Epidermal melanocyte (primary cell): ENCODE results near the gene LCOR.
"Not testable (repeated sequence)": the region's sequence is repeated elsewhere in the genome, so short reads cannot be mapped to it uniquely, and the experiment has no call there.

ENCODE experiments used
- DNase-seq: peaks from one replicate; pipeline ENCODE4 v3.0.0; 2011; ENCODE audit warnings: low spot score; ENCODE audit not compliant: insufficient read length

Gene LCOR

DNA sequence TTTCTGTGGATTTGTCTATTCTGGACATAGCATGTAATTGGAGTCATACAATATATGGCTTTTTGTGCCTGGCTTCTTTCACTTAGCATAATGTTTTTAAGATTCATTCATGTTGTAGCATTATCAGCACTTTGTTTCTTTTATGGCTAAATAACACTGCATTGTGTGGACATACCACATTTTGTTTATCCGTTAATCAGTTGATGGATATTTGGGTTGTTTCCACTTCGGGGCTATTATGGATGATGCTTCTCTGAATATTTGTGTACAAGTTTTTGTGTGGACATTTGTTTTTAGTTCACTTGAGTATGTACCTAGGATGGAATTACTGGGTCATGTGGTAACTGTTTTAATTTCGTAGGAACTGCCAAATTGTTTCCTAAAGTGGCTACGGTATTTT lies 6.4 kb downstream of the LCOR start:
- DNase-seq = no peak

DNA sequence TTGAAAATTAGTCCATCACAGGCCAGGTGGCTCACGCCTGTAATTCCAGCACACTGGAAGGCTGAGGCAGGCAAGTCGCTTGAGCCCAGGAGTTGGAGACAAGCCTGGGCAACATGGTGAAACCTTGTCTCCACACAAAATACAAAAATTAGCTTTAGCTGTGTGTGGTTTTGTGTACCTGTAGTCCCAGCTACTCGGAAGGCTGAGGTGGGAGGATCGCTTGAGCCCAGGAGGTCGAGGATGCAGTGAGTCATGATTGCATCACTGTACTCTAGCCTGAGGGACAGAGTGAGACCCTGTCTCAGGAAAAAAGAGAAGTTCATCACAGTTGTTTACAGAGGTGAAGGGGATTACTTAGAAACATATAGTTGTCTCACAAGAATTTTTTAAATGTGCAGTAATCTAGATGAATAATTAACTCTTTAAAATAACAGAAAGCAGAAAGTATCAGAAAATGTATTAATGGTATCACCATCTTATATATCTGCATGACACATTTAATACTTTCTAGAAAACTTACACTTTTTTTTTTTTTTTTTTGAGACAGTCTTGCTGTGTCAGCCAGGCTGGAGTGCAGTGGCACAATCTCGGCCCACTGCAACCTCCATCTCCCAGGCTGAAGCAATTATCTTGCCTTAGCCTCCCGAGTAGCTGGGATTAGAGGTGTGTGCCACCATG lies 8.9 kb downstream of the LCOR start:
- DNase-seq = no peak

DNA sequence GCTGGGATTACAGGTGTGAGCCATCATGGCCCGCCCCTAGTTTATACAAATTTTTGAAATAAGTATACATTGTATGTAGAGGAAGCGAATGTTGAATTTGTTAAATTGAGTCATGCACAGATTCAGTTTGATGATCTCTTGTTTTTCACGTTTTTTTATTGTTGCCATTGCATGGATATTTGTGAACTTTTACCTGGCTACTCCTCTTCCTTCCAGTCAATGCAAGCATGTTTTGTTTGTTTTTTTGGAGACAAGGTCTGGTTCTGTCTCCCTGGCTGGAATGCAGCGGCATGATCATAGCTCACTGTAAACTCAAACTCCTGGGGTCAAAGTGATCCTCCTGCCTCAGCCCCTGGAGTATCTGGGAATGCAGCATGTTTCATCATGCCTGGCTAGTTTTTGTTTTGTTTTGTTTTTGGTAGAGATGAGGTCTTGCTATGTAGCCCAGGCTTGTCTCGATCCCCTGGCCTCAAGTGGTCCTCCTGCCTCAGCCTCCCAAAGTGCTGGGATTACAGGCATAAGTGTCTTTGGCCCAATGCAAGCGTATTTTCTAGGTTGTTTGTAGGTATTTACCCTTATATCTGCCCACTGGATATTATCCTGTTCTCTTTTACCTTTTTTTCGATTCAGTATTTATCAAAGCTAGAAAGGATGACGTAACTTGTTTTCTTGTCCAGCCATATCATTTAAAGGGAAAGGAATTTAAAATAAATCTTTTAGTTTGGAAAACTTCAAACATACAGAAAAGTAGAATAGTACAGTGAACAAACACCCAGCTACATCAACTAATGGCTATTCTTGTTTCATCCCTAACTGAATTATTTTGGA lies 11.0 kb downstream of the LCOR start:
- DNase-seq = no peak

DNA sequence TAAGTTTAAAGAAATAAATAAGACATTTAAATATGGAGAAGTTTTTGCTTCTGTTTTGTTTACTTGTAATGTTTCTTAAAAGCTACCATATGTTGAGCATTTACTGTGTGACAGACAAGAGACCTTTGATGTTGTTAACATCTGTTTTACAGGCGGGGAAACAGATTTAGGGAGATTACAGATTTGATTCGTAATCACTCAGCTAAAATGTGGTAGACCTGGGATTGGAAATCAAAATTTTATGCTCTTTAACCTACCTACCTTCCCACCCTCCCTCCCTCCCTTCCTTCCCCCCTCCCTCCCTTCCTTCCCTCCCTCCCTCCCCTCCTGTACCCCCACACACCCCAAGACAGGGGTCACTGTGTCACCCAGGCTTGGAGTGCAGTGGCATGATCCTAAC lies 11.7 kb downstream of the LCOR start:
- no peak for DNase-seq

DNA sequence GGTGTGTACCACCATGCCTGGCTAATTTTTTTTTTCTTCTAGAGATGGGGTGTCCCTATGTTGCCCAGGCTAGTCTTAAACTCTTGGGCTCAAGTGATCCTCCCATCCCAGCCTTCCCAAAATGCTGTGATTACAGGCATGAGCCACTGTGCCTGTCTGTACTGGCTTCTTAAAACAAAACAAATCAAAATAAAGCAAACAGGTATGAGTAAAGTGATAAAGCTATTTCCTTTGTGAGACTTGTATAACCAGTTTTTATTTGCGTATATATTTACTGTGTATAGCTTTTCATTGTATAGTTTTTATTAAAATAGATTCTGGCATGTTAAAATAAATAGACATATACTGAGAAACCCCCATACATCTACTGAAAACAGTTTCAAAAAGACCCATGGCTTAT lies 14.3 kb downstream of the LCOR start:
- DNase-seq = no peak

DNA sequence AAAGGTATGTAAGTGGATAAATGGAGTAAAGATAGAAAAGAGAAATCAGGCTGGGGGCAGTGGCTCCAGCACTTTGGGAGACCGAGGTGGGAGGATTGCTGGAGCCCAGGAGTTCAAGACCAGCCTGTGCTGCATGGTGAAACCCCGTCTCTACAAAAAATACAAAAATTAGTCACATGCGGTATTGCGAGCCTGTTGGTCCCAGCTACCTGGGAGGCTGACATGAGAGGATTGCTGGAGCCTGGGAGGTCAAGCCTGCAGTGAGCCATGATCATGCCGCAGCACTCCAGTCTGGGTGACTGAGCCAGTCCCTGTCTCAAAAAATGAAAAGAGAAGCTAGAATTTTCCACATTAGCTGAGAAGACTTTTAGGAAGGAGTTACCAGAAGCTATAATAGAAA lies 14.8 kb downstream of the LCOR start:
- no peak for DNase-seq

DNA sequence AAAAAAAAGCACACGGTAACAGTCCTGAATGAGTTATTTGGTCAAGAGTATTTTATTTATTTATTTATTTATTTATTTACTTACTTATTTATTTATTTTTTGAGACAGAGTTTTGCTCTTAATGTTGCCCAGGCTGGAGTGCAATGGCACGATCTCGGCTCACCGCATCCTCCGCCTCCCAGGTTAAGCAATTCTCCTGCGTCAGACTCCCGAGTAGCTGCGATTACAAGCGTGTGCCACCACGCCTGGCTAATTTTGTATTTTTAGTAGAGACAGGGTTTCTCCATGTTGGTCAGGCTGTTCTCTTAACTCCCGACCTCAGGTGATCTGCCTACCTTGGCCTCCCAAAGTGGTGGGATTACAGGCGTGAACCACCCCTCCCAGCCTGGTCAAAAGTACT lies 15.3 kb downstream of the LCOR start:
- not testable (repeated sequence) for DNase-seq

DNA sequence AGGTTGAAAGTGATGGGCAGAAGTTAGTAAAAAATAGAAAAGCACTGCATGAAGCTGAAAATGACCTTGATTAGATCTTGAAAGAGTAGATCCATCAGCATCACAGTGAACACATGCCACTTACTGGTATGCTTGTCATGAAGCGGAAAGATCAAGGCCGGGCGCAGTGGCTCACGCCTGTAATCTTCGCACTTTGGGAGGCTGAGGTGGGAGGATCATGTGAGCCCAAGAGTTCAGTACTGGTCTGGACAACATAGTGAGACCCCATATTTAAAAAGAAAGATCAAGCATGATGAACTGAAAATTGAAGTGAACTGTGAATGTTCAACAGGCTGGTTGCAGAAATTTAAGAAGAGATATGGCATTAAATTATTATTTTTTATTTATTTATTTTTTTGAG lies 18.0 kb downstream of the LCOR start:
- no peak for DNase-seq

DNA sequence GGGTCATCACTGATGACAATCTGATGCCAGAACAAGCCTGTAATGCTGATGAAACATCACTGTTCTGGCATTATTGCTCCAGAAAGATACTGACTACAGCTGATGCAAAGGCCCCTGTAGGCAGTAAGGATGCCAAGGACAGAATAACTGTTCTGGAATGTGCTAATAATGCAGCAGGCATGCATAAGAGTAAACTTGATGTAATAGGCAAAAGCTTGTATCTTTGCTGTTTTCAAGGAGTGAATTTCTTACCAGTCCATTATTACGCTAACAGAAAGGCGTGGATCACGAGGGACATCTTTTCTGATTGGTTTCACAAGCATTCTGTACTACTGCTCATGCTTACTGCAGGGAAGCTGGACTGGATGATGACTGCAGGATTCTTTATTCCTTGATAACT lies 18.7 kb downstream of the LCOR start:
- peak; percentile 54 for DNase-seq

DNA sequence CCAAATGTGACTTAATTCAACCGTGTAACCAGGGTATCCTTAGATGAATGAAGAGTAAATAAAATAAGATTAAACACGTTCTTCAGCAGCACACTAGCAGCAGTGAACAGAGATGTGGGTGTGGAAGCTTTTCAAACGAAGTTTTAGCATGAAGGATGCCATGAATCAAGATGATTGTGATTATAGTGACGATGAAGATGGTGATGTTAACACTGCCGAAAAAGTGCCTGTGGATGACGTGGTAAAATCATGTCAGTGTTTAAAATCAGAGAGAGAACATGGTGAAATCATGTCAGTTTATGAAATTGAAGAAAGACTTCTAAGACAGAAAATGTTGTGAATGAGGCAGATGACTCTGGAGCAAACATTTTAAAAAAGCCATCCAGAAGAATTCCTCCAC lies 19.2 kb downstream of the LCOR start:
- no peak for DNase-seq

DNA sequence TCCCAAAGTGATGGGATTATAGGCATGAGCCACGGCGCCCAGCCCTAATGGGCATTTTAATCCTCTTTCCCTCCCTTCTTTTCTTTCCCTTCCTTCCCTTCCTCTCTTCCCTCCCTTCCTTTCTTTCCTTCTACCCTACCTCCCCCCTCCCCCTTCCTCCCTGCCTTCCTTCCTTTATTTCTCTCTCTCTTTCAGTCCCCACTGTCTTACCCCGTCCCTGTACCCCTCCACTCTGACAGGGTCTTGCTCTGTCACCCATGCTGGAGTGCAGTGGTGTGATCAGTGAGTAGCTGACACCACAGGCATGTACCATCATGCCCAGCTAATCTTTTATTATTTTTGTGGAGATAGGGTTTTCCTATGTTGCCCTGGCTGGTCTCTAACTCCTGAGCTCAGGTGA lies 24.2 kb downstream of the LCOR start:
- no peak for DNase-seq

DNA sequence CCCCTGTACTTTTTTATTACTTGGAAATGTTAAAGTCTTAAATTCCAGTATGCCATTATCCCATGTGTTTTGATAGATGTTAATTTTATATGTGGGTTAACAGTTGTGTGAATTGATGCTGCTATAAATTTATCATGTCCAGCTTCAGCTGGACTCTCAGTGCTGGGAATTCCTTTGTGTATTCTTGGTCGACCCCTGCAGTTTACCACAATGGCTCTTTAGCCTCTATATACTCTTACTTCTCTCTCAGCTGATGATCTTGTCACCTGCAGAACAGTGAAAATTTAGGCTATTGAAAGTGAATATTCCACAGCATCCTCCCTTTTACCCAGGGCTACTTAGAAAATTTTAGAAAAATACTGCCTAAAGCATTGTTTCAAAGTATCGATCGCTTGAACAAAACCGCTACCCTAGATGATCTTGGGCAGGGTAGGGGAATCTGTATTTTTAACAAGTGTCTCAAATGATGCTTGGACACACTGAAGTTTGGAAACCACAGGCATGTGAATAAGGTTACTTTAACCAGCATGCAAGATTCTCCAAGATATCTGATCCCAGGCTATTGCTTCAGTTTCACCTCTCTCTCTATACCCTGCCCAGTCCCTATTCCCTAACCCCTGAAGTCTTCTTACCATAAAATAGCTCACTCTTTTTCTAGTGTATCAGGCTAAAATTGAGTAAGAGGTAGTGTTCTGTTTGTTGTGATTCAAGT lies 25.4 kb downstream of the LCOR start:
- no peak for DNase-seq

DNA sequence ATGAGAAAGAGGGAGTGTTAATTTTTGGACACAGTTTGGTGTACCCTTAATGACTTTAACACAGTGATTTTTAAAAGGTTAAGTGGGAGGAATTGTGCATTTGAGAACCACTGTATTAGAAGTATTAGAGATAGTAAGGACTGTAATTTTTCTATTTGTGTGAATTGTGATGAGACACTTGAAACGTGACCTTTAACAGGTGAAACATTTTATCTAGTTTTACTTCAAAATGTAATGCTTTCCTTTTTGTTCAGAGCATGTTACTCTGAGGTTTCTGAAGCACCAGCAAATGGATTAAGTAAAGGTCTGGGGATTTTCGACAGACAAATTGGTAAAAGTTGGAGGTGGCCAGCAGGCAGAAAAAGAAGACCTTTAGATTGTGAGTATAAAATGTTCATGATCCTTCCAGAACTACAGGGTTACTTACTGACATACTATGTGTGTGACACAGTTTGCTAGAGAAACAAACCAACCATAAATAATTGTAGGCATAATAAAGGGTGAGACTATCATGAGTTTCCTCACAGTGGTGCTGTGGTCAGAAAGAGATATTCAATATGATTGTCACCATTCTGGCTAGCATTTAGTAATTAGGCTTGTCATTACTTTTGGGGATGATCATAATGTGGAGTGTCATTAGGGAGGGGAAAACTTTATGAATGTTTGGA lies 26.1 kb downstream of the LCOR start:
- DNase-seq = no peak

DNA sequence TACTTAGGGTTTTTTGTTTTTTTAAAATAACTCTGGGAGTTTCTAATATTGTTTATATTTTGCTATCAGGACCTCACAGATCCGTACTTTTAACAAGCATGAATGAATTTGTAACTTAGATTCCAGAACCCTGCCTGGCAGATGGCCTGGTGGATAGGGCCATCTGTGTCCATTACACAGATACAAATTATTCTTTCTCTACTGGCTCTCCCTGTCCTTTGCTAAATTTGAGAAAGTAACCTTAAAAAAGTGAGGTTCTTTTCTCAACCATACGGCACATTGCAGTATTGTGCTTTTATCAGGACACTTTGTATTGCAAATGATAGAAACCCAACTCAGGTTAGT lies 26.6 kb downstream of the LCOR start:
- no peak for DNase-seq

DNA sequence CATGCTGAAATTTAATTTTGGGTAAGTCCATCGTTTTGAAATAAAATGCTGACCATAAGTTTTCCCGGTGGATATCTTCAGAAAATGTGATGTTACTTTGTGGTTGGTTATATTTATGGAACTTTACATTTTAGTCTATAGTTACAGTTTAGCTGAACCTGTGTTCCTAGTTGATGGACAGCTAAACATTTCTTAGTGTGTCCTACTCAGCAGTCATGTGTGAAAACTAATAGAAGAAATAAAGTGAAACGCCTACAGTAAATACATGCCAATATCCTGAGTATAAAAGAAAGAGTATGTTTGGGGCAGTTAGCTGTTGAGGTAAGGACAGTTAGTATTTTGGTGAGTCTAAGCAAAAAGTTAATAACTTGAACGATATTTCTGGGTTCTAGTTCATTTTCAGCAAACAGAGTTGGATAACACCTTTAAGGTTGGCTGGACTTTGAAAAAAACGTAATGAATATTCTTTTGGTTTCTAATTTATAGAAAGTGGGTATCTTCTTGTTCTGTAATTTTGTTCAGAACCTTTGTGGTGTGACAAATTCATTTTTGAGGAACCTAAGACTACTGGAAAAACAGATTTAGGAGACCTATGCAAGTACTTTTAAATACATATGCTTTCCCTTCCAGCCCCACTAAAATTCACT lies 28.7 kb downstream of the LCOR start:
- no peak for DNase-seq

DNA sequence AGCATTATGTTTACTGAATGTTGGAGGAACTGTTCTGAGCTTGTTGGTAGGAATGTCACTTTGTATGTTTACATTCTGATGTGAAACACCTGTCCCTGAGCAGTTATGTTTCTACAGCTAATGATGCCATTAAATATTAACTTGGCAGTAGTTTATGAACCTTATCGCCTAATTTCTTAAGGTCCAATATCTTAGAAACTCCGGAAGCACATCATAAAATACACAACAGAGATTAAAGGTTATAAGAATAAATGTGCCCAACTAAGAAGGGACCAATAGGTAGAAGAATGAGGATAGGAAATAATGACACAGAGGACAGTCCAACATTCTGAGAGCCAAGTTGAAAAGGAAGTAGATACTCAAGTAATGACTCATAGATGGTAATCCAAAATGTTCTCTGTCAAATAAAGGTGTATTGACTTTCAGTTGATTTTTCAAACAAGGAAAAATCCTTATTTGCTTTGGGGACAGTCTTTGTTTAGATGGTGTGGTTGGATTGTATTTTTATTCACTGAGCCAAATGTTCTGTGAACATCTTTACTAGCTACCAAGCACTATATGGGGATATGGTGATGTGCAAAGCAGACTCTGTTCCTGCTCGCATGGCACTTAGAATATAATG lies 31.9 kb downstream of the LCOR start:
- no peak for DNase-seq

DNA sequence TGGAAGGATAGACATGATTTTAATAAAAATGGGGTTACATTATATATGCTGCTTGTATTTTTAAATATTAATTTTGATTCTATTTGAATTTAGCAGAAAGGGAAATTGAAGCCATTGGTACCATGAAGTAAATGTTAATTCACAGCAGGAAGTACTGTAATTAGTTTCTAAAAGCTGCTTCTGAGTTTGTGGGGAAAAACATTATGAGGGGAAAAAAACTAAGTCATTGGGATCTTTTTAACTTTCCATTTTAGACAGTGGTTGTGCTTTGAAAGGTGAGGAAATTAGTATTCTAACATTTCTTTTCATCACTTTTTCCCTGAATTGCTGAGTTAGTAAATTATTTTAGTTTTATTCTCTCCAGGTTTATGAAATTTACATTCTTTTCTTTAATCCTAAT lies 41.0 kb downstream of the LCOR start:
- DNase-seq = no peak

DNA sequence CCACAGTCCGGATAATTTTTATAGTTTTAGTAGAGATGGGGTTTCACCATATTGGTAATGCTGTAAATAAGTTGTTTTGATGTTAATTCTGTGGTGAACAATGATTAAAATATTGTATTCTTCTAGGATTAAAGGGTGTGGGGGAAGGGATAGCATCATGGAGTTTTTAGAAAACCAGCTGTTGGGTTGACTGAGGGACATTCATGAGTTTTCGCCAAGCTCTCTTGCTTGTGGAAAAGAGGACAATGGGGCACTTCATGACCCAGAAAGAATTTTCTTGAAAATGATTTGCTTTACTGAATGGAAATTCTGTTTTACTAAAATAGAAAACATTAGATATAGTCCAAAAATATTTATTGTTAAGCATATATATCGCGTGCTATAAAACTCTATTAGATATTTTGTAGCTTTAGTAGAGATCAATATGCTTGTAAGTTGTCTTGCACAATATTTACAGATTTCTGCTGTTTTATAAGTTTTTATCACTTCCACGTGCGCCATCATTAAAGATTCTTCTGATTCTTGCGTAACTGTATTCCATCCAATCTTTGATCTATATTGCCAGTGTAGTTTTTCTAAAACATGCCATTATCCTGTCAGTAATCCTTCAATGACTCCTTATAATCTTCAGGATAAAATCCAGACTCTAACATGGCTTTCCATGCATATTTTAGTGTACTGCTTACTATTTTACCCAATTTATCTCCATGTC lies 41.8 kb downstream of the LCOR start:
- DNase-seq = peak; percentile 58

DNA sequence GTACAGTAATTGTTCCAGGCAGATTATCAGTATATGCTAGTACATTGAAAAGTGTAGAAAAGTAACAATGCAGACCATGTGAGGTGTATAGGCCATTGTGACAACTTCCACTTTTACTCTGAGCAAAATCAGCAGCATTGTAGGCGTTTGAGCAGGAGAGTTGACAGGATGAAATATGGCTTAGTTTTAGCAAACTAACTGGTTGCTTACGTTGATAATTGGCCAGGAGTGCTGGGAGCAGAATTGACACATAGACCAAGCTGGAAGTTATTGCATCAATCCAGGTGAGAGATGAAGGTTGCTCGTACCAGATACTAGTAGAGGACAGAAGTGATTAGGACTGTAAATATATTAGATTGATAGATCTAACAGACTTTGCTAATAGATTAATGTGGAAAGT lies 46.0 kb downstream of the LCOR start:
- DNase-seq = no peak

DNA sequence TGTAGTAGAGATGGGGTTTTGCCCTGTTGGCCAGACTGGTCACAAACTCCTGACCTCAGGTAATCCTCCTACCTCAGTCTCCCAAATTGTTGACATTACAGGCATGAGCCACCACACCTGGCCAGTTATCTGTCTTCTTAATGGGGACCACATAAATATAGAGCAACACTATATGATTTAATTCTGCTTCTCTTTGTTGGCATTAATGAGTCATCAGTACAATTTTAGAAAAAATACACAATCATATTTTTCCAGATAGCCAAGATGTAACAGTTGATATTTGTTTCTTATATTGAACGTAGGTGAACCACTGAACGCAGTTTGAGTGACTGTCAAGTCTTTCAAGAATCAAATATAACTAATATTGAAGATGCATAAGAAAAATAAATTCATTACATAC lies 48.5 kb downstream of the LCOR start:
- no peak for DNase-seq
